H1 (cell line): ENCODE data around the gene LRFN3. TPM values are rescaled to one million over a fixed set of nuclear protein-coding genes. Genes with fewer than 3 reads are reported as not detected.

ENCODE experiments used
- BACH1 ChIP-seq: IDR thresholded peaks from 2 replicates; pipeline ENCODE4 v1.6.1; 2012; ENCODE audit warnings: low read length, improper control_type of control experiment
- NRF1 ChIP-seq: IDR thresholded peaks from 2 replicates; pipeline ENCODE4 v1.6.1; 2011; ENCODE audit warnings: mild to moderate bottlenecking, low read depth, low read length, improper control_type of control experiment
- POLR2AphosphoS5 ChIP-seq: IDR thresholded peaks from 2 replicates; pipeline ENCODE4 v1.6.1; 2011; ENCODE audit warnings: low read depth, low read length
- SIRT6 ChIP-seq: IDR thresholded peaks from one replicate; pipeline ENCODE4 v1.7.1; 2012; ENCODE audit warnings: low read length, inconsistent platforms
- SUZ12 ChIP-seq: fragments of 200-600 bp; sonication (generic); IDR thresholded peaks from 2 replicates; pipeline ENCODE4 v1.6.1; 2012; ENCODE audit warnings: mild to moderate bottlenecking, inconsistent platforms, low read length, moderate library complexity, mixed read lengths
- polyA plus RNA-seq, 7 experiments: library from polyadenylated mRNA; depleted of rRNA in 3 of 7; stranded (reverse) in 5 of 7; unstranded in 2 of 7; fragments of >200 nt in 5 of 7; fragments of 200-250 nt in 2 of 7; gene quantifications; 1 replicate in 5 of 7; 2 replicates in 1 of 7; 4 replicates in 1 of 7; pipeline versions ENCODE4 v1.2.1 to v1.2.3, GENCODE V29; 2011 to 2013; ENCODE audit warnings: missing spikeins in 2 of 7, mixed read lengths in 2 of 7
- total RNA-seq: library from RNA; stranded (reverse); fragmentation: NEBNext Ultra II Directional; extraction: Animal tissue kit (Norgen Biotek cat#: 25700); gene quantifications from 2 replicates; pipeline ENCODE4 v1.2.1, GENCODE V29; 2021
- TF ChIP-seq, protein P1 (sequence below), 3 experiments: IDR thresholded peaks; 1 replicate in 2 of 3; 2 replicates in 1 of 3; pipeline versions ENCODE4 v1.5.1 to v1.6.1; 2011; ENCODE audit warnings: low read length in 3 of 3, mild to moderate bottlenecking in 3 of 3, inconsistent platforms in 2 of 3, low read depth in 1 of 3, moderate library complexity in 1 of 3; ENCODE audit not compliant: insufficient read depth in 1 of 3; ENCODE audit errors: control extremely low read depth in 1 of 3

Gene LRFN3
- total and polyA plus RNA-seq, 2 of the 8 experiments (the other 6 are each of a cell fraction or from before 2014, with no cell fraction given), result 4.6 to 16.8 TPM

DNA sequence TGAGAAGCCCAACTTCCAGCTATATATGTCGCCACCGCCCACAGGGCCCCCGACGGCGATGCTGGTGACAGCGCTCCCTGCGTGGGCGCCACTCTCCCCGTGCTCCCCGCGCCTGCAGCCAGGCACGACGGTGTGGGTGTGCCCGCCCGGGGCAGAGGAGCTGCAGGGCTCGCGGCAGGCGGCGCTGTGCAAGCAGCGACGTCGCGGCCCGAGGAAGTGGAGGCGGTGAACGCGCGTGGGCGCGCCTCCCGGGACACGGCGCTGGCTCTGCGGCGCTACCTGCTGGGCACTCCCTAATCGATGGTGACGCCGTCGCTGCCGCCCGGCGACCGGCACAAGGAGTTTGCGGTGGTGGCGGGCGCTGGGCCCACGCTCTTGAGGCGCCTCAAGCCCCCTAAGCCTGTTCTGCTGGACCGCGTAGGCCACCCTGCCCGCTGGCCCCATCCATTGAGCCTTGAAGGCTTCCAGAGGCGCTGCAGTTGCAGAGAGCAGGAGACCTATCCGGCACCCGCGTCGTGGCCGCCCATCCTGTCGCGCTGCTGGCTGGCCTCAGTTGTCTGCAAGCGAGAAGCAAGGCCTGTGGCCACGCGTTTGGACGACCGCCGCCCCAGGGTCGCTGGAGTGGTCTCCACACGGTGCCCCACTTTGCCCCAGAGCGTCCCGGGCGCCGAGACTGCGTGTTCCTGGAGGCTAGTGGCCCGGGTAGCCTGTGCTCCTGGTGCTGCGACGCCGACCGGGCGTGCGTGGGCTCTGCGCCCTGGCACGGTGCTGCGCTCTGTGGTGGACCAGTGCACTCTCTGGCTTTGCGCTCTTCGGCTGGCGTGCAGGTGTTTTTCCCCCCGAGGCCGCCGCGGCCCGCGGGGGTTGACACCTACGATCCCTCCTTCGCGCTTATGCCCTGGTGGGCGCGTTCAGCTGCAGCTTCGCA lies 23.1 kb downstream of the LRFN3 start (continued):
- peak; percentile 71; the same call in 1 of the 2 replicates for TF ChIP-seq BACH1
- TF ChIP-seq, protein P1, sequence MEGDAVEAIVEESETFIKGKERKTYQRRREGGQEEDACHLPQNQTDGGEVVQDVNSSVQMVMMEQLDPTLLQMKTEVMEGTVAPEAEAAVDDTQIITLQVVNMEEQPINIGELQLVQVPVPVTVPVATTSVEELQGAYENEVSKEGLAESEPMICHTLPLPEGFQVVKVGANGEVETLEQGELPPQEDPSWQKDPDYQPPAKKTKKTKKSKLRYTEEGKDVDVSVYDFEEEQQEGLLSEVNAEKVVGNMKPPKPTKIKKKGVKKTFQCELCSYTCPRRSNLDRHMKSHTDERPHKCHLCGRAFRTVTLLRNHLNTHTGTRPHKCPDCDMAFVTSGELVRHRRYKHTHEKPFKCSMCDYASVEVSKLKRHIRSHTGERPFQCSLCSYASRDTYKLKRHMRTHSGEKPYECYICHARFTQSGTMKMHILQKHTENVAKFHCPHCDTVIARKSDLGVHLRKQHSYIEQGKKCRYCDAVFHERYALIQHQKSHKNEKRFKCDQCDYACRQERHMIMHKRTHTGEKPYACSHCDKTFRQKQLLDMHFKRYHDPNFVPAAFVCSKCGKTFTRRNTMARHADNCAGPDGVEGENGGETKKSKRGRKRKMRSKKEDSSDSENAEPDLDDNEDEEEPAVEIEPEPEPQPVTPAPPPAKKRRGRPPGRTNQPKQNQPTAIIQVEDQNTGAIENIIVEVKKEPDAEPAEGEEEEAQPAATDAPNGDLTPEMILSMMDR (IDR thresholded peaks at IDR 0.05; ENCODE audit: control extremely low read depth in 1 of 3, insufficient read depth in 1 of 3, low read depth in 1 of 3, low read length in 3 of 3), result peak in 1 of 3 experiments; percentile 1; a peak in 1 of 4 replicates
- peak; percentile 76 for TF ChIP-seq SUZ12
- no peak for TF ChIP-seq NRF1
- TF ChIP-seq POLR2AphosphoS5, result no peak
- TF ChIP-seq SIRT6, result no peak
